Measurements from ENCODE around the gene TMEM214. TPM values are rescaled to one million over a fixed set of nuclear protein-coding genes. Genes with fewer than 3 reads are reported as not detected.

The TMEM214 gene
- polyA plus RNA-seq, 1 donor from 2014 or later, result 10.3 TPM

DNA sequence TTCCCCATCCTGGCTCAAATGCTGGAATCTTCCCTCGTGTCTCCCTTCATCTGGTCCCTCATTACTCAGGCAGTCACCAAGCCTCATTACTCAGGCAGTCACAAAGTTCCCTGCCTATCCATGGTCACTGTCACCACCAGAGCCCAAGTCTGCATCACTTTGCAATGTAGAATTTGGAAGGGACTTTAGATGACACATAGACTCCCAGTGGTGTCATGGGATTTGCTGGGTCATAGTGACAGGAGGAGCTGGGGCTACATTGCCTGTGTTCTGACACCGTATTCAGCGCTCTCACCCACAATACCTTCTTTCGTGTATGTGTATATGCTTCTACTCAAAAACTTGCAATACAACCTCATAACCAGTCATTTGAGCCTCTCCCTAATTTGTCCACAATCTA, 43.6 kb downstream of the TMEM214 start:
- no peak overlapping the region for H2AFZ ChIP-seq (ENCODE audit: low read depth, low read length)
- H3K4me2 ChIP-seq (ENCODE audit: low read length), result no peak overlapping the region
- H4K20me1 ChIP-seq (ENCODE audit: insufficient read depth), result no peaks in the 10 kb centered on the region
- H3K9me3 ChIP-seq (ENCODE audit: low read length), result no peaks in the 10 kb centered on the region
- no peak overlapping the region for H3K27ac ChIP-seq (ENCODE audit: low read length)
- H3K9me2 ChIP-seq (ENCODE audit: insufficient read depth, low read length), result no peaks in the 10 kb centered on the region
- no peak overlapping the region for H3K9ac ChIP-seq (ENCODE audit: low read length)
- peaks cover under 1% of the 10 kb centered on the region for H3K79me2 ChIP-seq (replicated peaks; ENCODE audit: insufficient read depth, low read length)
- TF ChIP-seq, protein P1, sequence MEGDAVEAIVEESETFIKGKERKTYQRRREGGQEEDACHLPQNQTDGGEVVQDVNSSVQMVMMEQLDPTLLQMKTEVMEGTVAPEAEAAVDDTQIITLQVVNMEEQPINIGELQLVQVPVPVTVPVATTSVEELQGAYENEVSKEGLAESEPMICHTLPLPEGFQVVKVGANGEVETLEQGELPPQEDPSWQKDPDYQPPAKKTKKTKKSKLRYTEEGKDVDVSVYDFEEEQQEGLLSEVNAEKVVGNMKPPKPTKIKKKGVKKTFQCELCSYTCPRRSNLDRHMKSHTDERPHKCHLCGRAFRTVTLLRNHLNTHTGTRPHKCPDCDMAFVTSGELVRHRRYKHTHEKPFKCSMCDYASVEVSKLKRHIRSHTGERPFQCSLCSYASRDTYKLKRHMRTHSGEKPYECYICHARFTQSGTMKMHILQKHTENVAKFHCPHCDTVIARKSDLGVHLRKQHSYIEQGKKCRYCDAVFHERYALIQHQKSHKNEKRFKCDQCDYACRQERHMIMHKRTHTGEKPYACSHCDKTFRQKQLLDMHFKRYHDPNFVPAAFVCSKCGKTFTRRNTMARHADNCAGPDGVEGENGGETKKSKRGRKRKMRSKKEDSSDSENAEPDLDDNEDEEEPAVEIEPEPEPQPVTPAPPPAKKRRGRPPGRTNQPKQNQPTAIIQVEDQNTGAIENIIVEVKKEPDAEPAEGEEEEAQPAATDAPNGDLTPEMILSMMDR (IDR thresholded peaks at IDR 0.05; ENCODE audit: poor library complexity, severe bottlenecking), result no peak
- TF ChIP-seq SMC3 (conservative IDR thresholded peaks at IDR 0.05; ENCODE audit: poor library complexity) (no peak), EP300 (conservative IDR thresholded peaks at IDR 0.05; ENCODE audit: poor library complexity, severe bottlenecking) (no peak), POLR2AphosphoS5 (IDR thresholded peaks at IDR 0.05) (no peak), EZH2 (IDR thresholded peaks at IDR 0.05; ENCODE audit: borderline replicate concordance, insufficient read depth, low read length, poor library complexity, severe bottlenecking) (no peak), RAD21 (conservative IDR thresholded peaks at IDR 0.05) (no peak), MXI1 (conservative IDR thresholded peaks at IDR 0.05; ENCODE audit: poor library complexity, severe bottlenecking) (no peak), TAF1 (IDR thresholded peaks at IDR 0.05; ENCODE audit: low read depth) (no peak)
- TF ChIP-seq, protein P2, sequence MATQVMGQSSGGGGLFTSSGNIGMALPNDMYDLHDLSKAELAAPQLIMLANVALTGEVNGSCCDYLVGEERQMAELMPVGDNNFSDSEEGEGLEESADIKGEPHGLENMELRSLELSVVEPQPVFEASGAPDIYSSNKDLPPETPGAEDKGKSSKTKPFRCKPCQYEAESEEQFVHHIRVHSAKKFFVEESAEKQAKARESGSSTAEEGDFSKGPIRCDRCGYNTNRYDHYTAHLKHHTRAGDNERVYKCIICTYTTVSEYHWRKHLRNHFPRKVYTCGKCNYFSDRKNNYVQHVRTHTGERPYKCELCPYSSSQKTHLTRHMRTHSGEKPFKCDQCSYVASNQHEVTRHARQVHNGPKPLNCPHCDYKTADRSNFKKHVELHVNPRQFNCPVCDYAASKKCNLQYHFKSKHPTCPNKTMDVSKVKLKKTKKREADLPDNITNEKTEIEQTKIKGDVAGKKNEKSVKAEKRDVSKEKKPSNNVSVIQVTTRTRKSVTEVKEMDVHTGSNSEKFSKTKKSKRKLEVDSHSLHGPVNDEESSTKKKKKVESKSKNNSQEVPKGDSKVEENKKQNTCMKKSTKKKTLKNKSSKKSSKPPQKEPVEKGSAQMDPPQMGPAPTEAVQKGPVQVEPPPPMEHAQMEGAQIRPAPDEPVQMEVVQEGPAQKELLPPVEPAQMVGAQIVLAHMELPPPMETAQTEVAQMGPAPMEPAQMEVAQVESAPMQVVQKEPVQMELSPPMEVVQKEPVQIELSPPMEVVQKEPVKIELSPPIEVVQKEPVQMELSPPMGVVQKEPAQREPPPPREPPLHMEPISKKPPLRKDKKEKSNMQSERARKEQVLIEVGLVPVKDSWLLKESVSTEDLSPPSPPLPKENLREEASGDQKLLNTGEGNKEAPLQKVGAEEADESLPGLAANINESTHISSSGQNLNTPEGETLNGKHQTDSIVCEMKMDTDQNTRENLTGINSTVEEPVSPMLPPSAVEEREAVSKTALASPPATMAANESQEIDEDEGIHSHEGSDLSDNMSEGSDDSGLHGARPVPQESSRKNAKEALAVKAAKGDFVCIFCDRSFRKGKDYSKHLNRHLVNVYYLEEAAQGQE (IDR thresholded peaks at IDR 0.05; ENCODE audit: borderline replicate concordance), result no peak
- H3K4me3 ChIP-seq (ENCODE audit: low read length), result no peak overlapping the region
- H3F3A ChIP-seq (ENCODE audit: insufficient read depth, low read length, poor library complexity, severe bottlenecking), result no peaks in the 10 kb centered on the region
- H3K27me3 ChIP-seq (ENCODE audit: insufficient read depth, low read depth, low read length), result no peaks in the 10 kb centered on the region
- H3K36me3 ChIP-seq (ENCODE audit: insufficient read depth, low read length), result no peaks in the 10 kb centered on the region

DNA sequence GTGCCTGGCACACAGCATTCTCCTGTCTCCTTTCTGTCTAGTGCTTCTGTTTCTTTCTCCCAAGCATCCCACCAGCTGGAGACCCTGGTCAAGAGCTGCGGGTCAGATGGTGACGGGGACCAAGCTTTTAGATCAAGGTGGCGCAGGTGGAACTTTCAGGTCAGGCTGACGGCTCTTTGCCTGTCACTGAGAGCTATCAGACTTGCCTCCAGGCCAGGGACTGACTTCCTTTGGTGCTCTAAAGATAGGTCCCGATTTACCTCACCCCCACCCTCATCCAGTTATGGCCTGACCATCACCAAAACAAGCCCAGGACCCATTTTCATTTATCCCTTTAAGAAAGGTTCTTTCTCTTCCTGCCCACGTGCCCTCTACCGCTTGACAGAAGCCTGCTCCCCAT, 44.5 kb downstream of the TMEM214 start:
- Histone ChIP-seq H3K9me3 (ENCODE audit: low read length) (no peaks in the 10 kb centered on the region), H4K20me1 (ENCODE audit: insufficient read depth) (no peaks in the 10 kb centered on the region), H3F3A (ENCODE audit: insufficient read depth, low read length, poor library complexity, severe bottlenecking) (no peaks in the 10 kb centered on the region), H3K79me2 (replicated peaks; ENCODE audit: insufficient read depth, low read length) (no peaks in the 10 kb centered on the region), H3K9me2 (ENCODE audit: insufficient read depth, low read length) (no peaks in the 10 kb centered on the region), H3K9ac (ENCODE audit: low read length) (no peak overlapping the region), H3K27ac (ENCODE audit: low read length) (no peak overlapping the region), H3K27me3 (ENCODE audit: insufficient read depth, low read depth, low read length) (no peaks in the 10 kb centered on the region), H3K4me2 (ENCODE audit: low read length) (no peak overlapping the region), H3K36me3 (ENCODE audit: insufficient read depth, low read length) (no peaks in the 10 kb centered on the region), H2AFZ (ENCODE audit: low read depth, low read length) (no peak overlapping the region), H3K4me3 (ENCODE audit: low read length) (no peak overlapping the region)
- TF ChIP-seq SMC3 (conservative IDR thresholded peaks at IDR 0.05; ENCODE audit: poor library complexity) (no peak), EZH2 (IDR thresholded peaks at IDR 0.05; ENCODE audit: borderline replicate concordance, insufficient read depth, low read length, poor library complexity, severe bottlenecking) (no peak), RAD21 (conservative IDR thresholded peaks at IDR 0.05) (no peak), POLR2AphosphoS5 (IDR thresholded peaks at IDR 0.05) (no peak), EP300 (conservative IDR thresholded peaks at IDR 0.05; ENCODE audit: poor library complexity, severe bottlenecking) (no peak), MXI1 (conservative IDR thresholded peaks at IDR 0.05; ENCODE audit: poor library complexity, severe bottlenecking) (no peak), TAF1 (IDR thresholded peaks at IDR 0.05; ENCODE audit: low read depth) (no peak)
- TF ChIP-seq, protein P1 (IDR thresholded peaks at IDR 0.05; ENCODE audit: poor library complexity, severe bottlenecking), result no peak
- TF ChIP-seq, protein P2 (IDR thresholded peaks at IDR 0.05; ENCODE audit: borderline replicate concordance), result no peak
